Keratinocyte (primary cell): ENCODE results near the gene PGLYRP4. TPM values are rescaled to one million over a fixed set of nuclear protein-coding genes. Genes with fewer than 3 reads are reported as not detected.

Experiments
- DNase-seq: peaks from one replicate; pipeline ENCODE4 v3.0.0-alpha.2; 2011; ENCODE audit warnings: low read depth, missing footprints, low spot score
- FAIRE-seq: peaks from 2 replicates; lab custom pipeline; 2011; peaks lifted over from hg19 to GRCh38; lab: Jason Lieb, UNC
- H2AFZ ChIP-seq: 2 replicates; pipeline ENCODE4 v1.6.0; 2012; ENCODE audit warnings: low read length, control low read depth, inconsistent platforms; ENCODE audit not compliant: control insufficient read depth
- H3K27ac ChIP-seq: 2 replicates; pipeline ENCODE4 v1.5.1; 2011; ENCODE audit warnings: low read length; ENCODE audit not compliant: control insufficient read depth, insufficient read depth
- H3K27me3 ChIP-seq: 3 replicates; pipeline ENCODE4 v1.6.0; 2011; ENCODE audit warnings: low read length; ENCODE audit not compliant: control insufficient read depth, insufficient read depth; ENCODE audit errors: extremely low read depth
- H3K36me3 ChIP-seq, 2 experiments: 2 replicates in 1 of 2; 3 replicates in 1 of 2; pipeline ENCODE4 v1.5.1; 2011; ENCODE audit warnings: low read length in 2 of 2, mild to moderate bottlenecking in 1 of 2; ENCODE audit not compliant: control insufficient read depth in 2 of 2, insufficient read depth in 2 of 2; ENCODE audit errors: extremely low read depth in 1 of 2
- H3K4me1 ChIP-seq: 3 replicates; pipeline ENCODE4 v1.5.1; 2011; ENCODE audit warnings: low read length; ENCODE audit not compliant: control insufficient read depth, insufficient read depth; ENCODE audit errors: extremely low read depth
- H3K4me2 ChIP-seq: 3 replicates; pipeline ENCODE4 v1.6.0; 2011; ENCODE audit warnings: low read depth, low read length; ENCODE audit not compliant: control insufficient read depth, insufficient read depth; ENCODE audit errors: extremely low read depth
- H3K4me3 ChIP-seq, 3 experiments: fragments of 200-600 bp in 1 of 3; sonication (generic) in 1 of 3; 2 replicates in 2 of 3; 3 replicates in 1 of 3; pipeline ENCODE4 v1.5.1; 2011 to 2016; ENCODE audit warnings: low read length in 3 of 3, mild to moderate bottlenecking in 3 of 3, control low read depth in 2 of 3, inconsistent platforms in 1 of 3, low read depth in 1 of 3, mixed read lengths in 1 of 3, mixed run types in 1 of 3, moderate library complexity in 1 of 3; ENCODE audit not compliant: control insufficient read depth in 2 of 3, insufficient read depth in 2 of 3; ENCODE audit errors: extremely low read depth in 1 of 3
- H3K79me2 ChIP-seq: 2 replicates; pipeline ENCODE4 v1.6.0; 2012; ENCODE audit warnings: low read length; ENCODE audit not compliant: control insufficient read depth, insufficient read depth
- H3K9ac ChIP-seq: 3 replicates; pipeline ENCODE4 v1.6.0; 2011; ENCODE audit warnings: low read length; ENCODE audit not compliant: control insufficient read depth, insufficient read depth; ENCODE audit errors: extremely low read depth
- H3K9me1 ChIP-seq: 3 replicates; pipeline ENCODE4 v1.6.0; 2011; ENCODE audit warnings: low read length; ENCODE audit not compliant: control insufficient read depth, insufficient read depth; ENCODE audit errors: extremely low read depth
- H3K9me3 ChIP-seq: 2 replicates; pipeline ENCODE4 v1.5.1; 2012; ENCODE audit warnings: low read depth, low read length; ENCODE audit not compliant: control insufficient read depth
- H4K20me1 ChIP-seq: 3 replicates; pipeline ENCODE4 v1.6.0; 2011; ENCODE audit warnings: low read length; ENCODE audit not compliant: control insufficient read depth, insufficient read depth; ENCODE audit errors: extremely low read depth
- CTCF ChIP-seq, 3 experiments: IDR thresholded peaks in 1 of 3; conservative IDR thresholded peaks in 1 of 3; optimal IDR thresholded peaks in 1 of 3; 2 replicates in 2 of 3; 3 replicates in 1 of 3; pipeline versions ENCODE3 to v1.5.1; 2011; ENCODE audit warnings: low read length in 3 of 3, mild to moderate bottlenecking in 3 of 3, moderate library complexity in 2 of 3, control low read depth in 1 of 3, inconsistent platforms in 1 of 3; ENCODE audit not compliant: insufficient read depth in 2 of 3; ENCODE audit errors: extremely low read depth in 1 of 3
- EZH2 ChIP-seq: IDR thresholded peaks from one replicate; pipeline ENCODE4 v1.6.1; 2012; ENCODE audit warnings: inconsistent platforms, mild to moderate bottlenecking, low read length, moderate library complexity
- dilution Hi-C: fragments of 300-500 bp; cut with MboI; formaldehyde crosslinking; loops from one replicate; pipeline ENCODE4 v1.7.0; 2020; ENCODE audit warnings: low sequenced_read_pairs; ENCODE audit not compliant: extremely low pct_ligation_motif_present
- polyA plus RNA-seq, 5 experiments: library from polyadenylated mRNA; depleted of rRNA in 3 of 5; stranded (reverse) in 3 of 5; stranded (forward) in 1 of 5; unstranded in 1 of 5; fragments of >200 nt; gene quantifications; 1 replicate in 1 of 5; 2 replicates in 3 of 5; 3 replicates in 1 of 5; pipeline versions ENCODE4 v1.2.1 to v1.2.3, GENCODE V29; 2011 to 2012; ENCODE audit warnings: missing spikeins in 2 of 5, low read depth in 1 of 5, low replicate concordance in 1 of 5

The PGLYRP4 gene
- polyA plus RNA-seq, 1 donor (not counting 4 experiments of a cell fraction or from before 2014, with no cell fraction given): 3.8 TPM

DNA sequence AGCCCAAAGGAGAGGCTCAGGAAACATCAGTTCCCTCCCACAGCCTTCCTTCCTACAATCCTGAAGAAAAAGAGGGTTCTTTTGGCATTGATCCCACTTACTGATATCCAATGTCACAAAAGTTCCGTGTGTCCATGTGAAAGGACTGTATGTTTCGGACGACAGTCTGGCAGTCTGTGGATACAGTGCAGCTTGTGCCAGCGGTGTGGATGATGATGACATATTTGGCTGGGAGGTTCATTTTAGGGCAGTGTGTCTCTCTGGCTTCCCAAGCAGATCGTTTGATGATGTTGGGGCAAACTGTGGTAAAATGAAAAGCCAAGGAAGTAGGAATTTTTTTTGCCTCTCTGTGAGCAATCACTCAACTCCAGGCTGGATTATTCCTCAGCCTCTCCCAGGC is 46.3 kb downstream of the PGLYRP4 start:
- Histone ChIP-seq H3K36me3 (no peaks in the 10 kb centered on the region), H3K79me2 (no peaks in the 10 kb centered on the region), H3K9me3 (no peaks in the 10 kb centered on the region), H4K20me1 (no peaks in the 10 kb centered on the region), H3K4me3 (no peak overlapping the region), H3K27me3 (peaks cover 19% of the 10 kb centered on the region), H3K9me1 (no peaks in the 10 kb centered on the region), H3K27ac (no peak overlapping the region), H3K4me1 (no peaks in the 10 kb centered on the region), H2AFZ (no peak overlapping the region), H3K9ac (no peak overlapping the region), H3K4me2 (no peak overlapping the region)
- dilution Hi-C loops: no loop called here
- TF ChIP-seq EZH2: no peak
- no peak for TF ChIP-seq CTCF (optimal IDR thresholded peaks at IDR 0.05 in 1 of 3, IDR thresholded peaks at IDR 0.05 in 1 of 3, conservative IDR thresholded peaks at IDR 0.05 in 1 of 3; ENCODE audit: extremely low read depth in 1 of 3, insufficient read depth in 2 of 3, low read length in 3 of 3)
- FAIRE-seq (no peak), DNase-seq (no peak)

GRCh38 chr1:153293851-153294250 is 54.8 kb downstream of the PGLYRP4 start:
- H3K27me3 ChIP-seq: peaks cover 5% of the 10 kb centered on the region
- TF ChIP-seq EZH2 (no peak), CTCF (optimal IDR thresholded peaks at IDR 0.05 in 1 of 3, IDR thresholded peaks at IDR 0.05 in 1 of 3, conservative IDR thresholded peaks at IDR 0.05 in 1 of 3; ENCODE audit: extremely low read depth in 1 of 3, insufficient read depth in 2 of 3, low read length in 3 of 3) (no peak)
- H3K36me3 ChIP-seq: no peaks in the 10 kb centered on the region
- DNase-seq (no peak), FAIRE-seq (no peak)
- no peaks in the 10 kb centered on the region for H3K9me3 ChIP-seq
- H3K4me1 ChIP-seq: peaks cover 34% of the 10 kb centered on the region
- H3K27ac ChIP-seq: peak overlapping the region; percentile 63
- peak overlapping the region in 1 of 3 experiments; percentile 22 for H3K4me3 ChIP-seq
- peak overlapping the region; percentile 52 for H3K4me2 ChIP-seq
- H3K79me2 ChIP-seq: no peaks in the 10 kb centered on the region
- H3K9me1 ChIP-seq: no peaks in the 10 kb centered on the region
- no peaks in the 10 kb centered on the region for H4K20me1 ChIP-seq
- no peak overlapping the region for H3K9ac ChIP-seq
- dilution Hi-C loops: no loop called here
- peak overlapping the region; percentile 87 for H2AFZ ChIP-seq
